GM19463 (cell line): ENCODE measurements around the gene PLA2G5.
"Not testable (repeated sequence)": the region's sequence is repeated elsewhere in the genome, so short reads cannot be mapped to it uniquely, and the experiment has no call there.

Experiments
- ATAC-seq: cut with Tn5 transposase; IDR thresholded peaks from one replicate; pipeline ENCODE4 v1.9.1; 2021; ENCODE audit warnings: mild to moderate bottlenecking, moderate library complexity; ENCODE audit not compliant: unreplicated experiment

PLA2G5 gene

GRCh38 chr1:20069874-20070273, at the start of gene PLA2G5:
Gene PLA2G5, plus strand, starts transcription at chr1:20070194. Its CDS starts 14,637 bp downstream, at chr1:20084831.
- no peak for ATAC-seq

GRCh38 chr1:20028125-20028524, 41.9 kb upstream of the PLA2G5 start:
- ATAC-seq: no peak

- no peak for ATAC-seq
Observed at GRCh38 chr1:20028726-20029125, 41.3 kb upstream of the PLA2G5 start.

- no peak for ATAC-seq
Observed at GRCh38 chr1:20029178-20029912, 40.6 kb upstream of the PLA2G5 start.

- not testable (repeated sequence) for ATAC-seq
Observed at GRCh38 chr1:20030436-20031151, 39.4 kb upstream of the PLA2G5 start.

GRCh38 chr1:20031161-20031560, 38.8 kb upstream of the PLA2G5 start:
- no peak for ATAC-seq

GRCh38 chr1:20031836-20032235, 38.2 kb upstream of the PLA2G5 start:
- no peak for ATAC-seq

GRCh38 chr1:20032425-20032824, 37.6 kb upstream of the PLA2G5 start:
- no peak for ATAC-seq

- no peak for ATAC-seq
Observed at GRCh38 chr1:20033420-20033819, 36.6 kb upstream of the PLA2G5 start.

- no peak for ATAC-seq
Observed at GRCh38 chr1:20035114-20035513, 34.9 kb upstream of the PLA2G5 start.

GRCh38 chr1:20037877-20038276, 32.1 kb upstream of the PLA2G5 start:
- ATAC-seq: no peak

GRCh38 chr1:20047096-20047495, 22.9 kb upstream of the PLA2G5 start:
- no peak for ATAC-seq

- no peak for ATAC-seq
Observed at GRCh38 chr1:20048563-20048962, 21.4 kb upstream of the PLA2G5 start.

- not testable (repeated sequence) for ATAC-seq
Observed at GRCh38 chr1:20049056-20049798, 20.8 kb upstream of the PLA2G5 start.

GRCh38 chr1:20051218-20051829, 18.7 kb upstream of the PLA2G5 start:
- no peak for ATAC-seq

GRCh38 chr1:20052386-20052785, 17.6 kb upstream of the PLA2G5 start:
- no peak for ATAC-seq

GRCh38 chr1:20057886-20058420, 12.0 kb upstream of the PLA2G5 start:
- ATAC-seq: no peak

GRCh38 chr1:20058531-20058930, 11.5 kb upstream of the PLA2G5 start:
- ATAC-seq: peak; percentile 50

GRCh38 chr1:20059847-20060246, 10.1 kb upstream of the PLA2G5 start:
- peak; percentile 50 for ATAC-seq

GRCh38 chr1:20060791-20061190, 9.2 kb upstream of the PLA2G5 start:
- ATAC-seq: not testable (repeated sequence)

GRCh38 chr1:20061866-20062265, 8.1 kb upstream of the PLA2G5 start:
- no peak for ATAC-seq
